ENCODE results near the gene GRK4. TPM values are rescaled to one million over a fixed set of nuclear protein-coding genes. Genes with fewer than 3 reads are reported as not detected.

Gene GRK4
- total and polyA plus RNA-seq, 10 of the 15 experiments (the other 5 are each of a cell fraction or from before 2014, with no cell fraction given), result 1.1 to 4.0 (median 2.5) TPM

DNA sequence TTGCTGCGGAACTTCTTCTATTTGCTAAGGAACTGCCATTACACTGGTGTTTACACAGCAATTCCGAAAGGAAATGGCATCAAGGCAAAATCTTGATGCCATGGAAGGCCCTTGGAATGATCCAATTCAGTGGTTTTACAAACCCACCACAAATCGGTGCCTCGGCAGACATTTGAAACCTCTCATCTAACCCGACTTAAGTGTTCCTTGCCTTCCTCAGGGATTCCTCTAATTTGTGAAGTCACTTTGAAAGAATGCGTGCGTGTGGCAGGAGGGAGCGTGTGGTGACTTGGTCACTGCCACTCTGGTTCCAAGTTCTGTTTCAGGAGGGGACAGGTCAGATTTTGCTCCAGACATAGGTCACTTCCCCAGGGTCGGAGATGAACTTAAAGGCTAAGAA lies 4.9 kb upstream of the GRK4 start:
- ATAC-seq (no peak), DNase-seq (ENCODE audit: low read depth, low spot score) (no peak), FAIRE-seq (no peak)
- no peak overlapping the region for H2AFZ ChIP-seq (ENCODE audit: control insufficient read depth, low read depth, low read length)
- H3K36me3 ChIP-seq (ENCODE audit: control insufficient read depth in 2 of 2, insufficient read depth in 2 of 2, low read length in 1 of 2), result peaks cover 11 to 32% of the 10 kb centered on the region in 2 experiments
- 0 out of 2 replicates have a peak overlapping the region, but pooled peaks have one; percentile 34 for H3K27ac ChIP-seq (ENCODE audit: control insufficient read depth, insufficient read depth)
- peak overlapping the region; percentile 59 for H3K4me2 ChIP-seq (ENCODE audit: control insufficient read depth, insufficient read depth)
- in situ Hi-C loops (cut with MboI) (no loop called here), intact Hi-C loops (cut with micrococcal nuclease; ENCODE audit: unreplicated experiment) (no loop called here)
- no peaks in the 10 kb centered on the region for H3K27me3 ChIP-seq (replicated peaks in 1 of 2; ENCODE audit: control insufficient read depth in 2 of 2, insufficient read depth in 2 of 2, low read length in 1 of 2)
- peaks cover 11% of the 10 kb centered on the region for H4K20me1 ChIP-seq (ENCODE audit: control insufficient read depth, insufficient read depth)
- H3K9ac ChIP-seq (ENCODE audit: control insufficient read depth, insufficient read depth, low read length), result no peak overlapping the region
- H3K9me3 ChIP-seq (replicated peaks; ENCODE audit: control insufficient read depth, insufficient read depth, low read length), result no peaks in the 10 kb centered on the region; the same call in 1 of the 3 replicates
- over 99% methylated on average over 9 of the region's 9 CpGs for WGBS (ENCODE audit: insufficient coverage, insufficient replicate concordance, low lambda C conversion rate, missing lambda C conversion rate)
- ChIA-PET CTCF (interaction anchor here (0.6 to 1.5 kb wide), 4 partner anchors 9 to 317 kb away, joined by 3 to 4 read pairs (median 3); no protein-coding TSS in a partner anchor), RAD21 (ENCODE audit: unreplicated experiment) (no interaction called here), POLR2A (interaction anchor here (1.2 kb wide), 1 partner anchor 23 kb away, joined by 5 read pairs; no protein-coding TSS in a partner anchor), SMC1A (ENCODE audit: uncharacterized antibody, unreplicated experiment) (interaction anchor here (0.9 kb wide), 1 partner anchor 23 kb away, joined by 3 read pairs; no protein-coding TSS in a partner anchor)
- peak overlapping the region; percentile 58; the same call in 1 of the 2 replicates for H3K4me3 ChIP-seq
- H3K4me1 ChIP-seq (ENCODE audit: control insufficient read depth, insufficient read depth, low read length), result peaks cover 47% of the 10 kb centered on the region
- peaks cover 65% of the 10 kb centered on the region for H3K79me2 ChIP-seq (ENCODE audit: control insufficient read depth, insufficient read depth, low read length)
- BruUV-seq (replicated peaks), result no TSS peak
- TF ChIP-seq CREB1 (IDR thresholded peaks at IDR 0.05; ENCODE audit: low read depth) (no peak), CHD2 (IDR thresholded peaks at IDR 0.05; ENCODE audit: borderline replicate concordance, low read depth, low read length) (no peak), CHD1 (IDR thresholded peaks at IDR 0.05; ENCODE audit: low read depth, low read length) (no peak), FOXK2 (IDR thresholded peaks at IDR 0.05) (no peak), CEBPB (IDR thresholded peaks at IDR 0.05; ENCODE audit: borderline replicate concordance in 1 of 2, low read depth in 2 of 2, low read length in 2 of 2) (no peak), PAX5 (IDR thresholded peaks at IDR 0.05; ENCODE audit: borderline replicate concordance, low read depth, low read length) (no peak), IKZF1 (conservative IDR thresholded peaks at IDR 0.05) (no peak), MXI1 (IDR thresholded peaks at IDR 0.05; ENCODE audit: low read depth, low read length) (no peak), CHD4 (IDR thresholded peaks at IDR 0.05) (no peak), SP1 (IDR thresholded peaks at IDR 0.05; ENCODE audit: low read depth, low read length) (no peak), RCOR1 (conservative IDR thresholded peaks at IDR 0.05; ENCODE audit: low read depth, low read length) (no peak), HDAC2 (IDR thresholded peaks at IDR 0.05) (no peak), NFYB (IDR thresholded peaks at IDR 0.05; ENCODE audit: insufficient read depth, low read depth, low read length) (no peak), FOS (IDR thresholded peaks at IDR 0.05; ENCODE audit: borderline replicate concordance, extremely low read depth, insufficient read length) (no peak), BRCA1 (IDR thresholded peaks at IDR 0.05; ENCODE audit: low read depth, low read length) (no peak), TARDBP (IDR thresholded peaks at IDR 0.05; ENCODE audit: borderline replicate concordance) (no peak), ZNF384 (IDR thresholded peaks at IDR 0.05; ENCODE audit: borderline replicate concordance, low read depth, low read length) (no peak), SRF (IDR thresholded peaks at IDR 0.05; ENCODE audit: low read depth in 2 of 2, low read length in 2 of 2) (no peak)
- TF ChIP-seq, protein P1, sequence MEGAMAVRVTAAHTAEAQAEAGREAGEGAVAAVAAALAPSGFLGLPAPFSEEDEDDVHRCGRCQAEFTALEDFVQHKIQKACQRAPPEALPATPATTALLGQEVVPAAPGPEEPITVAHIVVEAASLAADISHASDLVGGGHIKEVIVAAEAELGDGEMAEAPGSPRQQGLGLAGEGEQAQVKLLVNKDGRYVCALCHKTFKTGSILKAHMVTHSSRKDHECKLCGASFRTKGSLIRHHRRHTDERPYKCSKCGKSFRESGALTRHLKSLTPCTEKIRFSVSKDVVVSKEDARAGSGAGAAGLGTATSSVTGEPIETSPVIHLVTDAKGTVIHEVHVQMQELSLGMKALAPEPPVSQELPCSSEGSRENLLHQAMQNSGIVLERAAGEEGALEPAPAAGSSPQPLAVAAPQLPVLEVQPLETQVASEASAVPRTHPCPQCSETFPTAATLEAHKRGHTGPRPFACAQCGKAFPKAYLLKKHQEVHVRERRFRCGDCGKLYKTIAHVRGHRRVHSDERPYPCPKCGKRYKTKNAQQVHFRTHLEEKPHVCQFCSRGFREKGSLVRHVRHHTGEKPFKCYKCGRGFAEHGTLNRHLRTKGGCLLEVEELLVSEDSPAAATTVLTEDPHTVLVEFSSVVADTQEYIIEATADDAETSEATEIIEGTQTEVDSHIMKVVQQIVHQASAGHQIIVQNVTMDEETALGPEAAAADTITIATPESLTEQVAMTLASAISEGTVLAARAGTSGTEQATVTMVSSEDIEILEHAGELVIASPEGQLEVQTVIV (IDR thresholded peaks at IDR 0.05; ENCODE audit: borderline replicate concordance, partially characterized antibody), result no peak
- TF ChIP-seq, protein P2, sequence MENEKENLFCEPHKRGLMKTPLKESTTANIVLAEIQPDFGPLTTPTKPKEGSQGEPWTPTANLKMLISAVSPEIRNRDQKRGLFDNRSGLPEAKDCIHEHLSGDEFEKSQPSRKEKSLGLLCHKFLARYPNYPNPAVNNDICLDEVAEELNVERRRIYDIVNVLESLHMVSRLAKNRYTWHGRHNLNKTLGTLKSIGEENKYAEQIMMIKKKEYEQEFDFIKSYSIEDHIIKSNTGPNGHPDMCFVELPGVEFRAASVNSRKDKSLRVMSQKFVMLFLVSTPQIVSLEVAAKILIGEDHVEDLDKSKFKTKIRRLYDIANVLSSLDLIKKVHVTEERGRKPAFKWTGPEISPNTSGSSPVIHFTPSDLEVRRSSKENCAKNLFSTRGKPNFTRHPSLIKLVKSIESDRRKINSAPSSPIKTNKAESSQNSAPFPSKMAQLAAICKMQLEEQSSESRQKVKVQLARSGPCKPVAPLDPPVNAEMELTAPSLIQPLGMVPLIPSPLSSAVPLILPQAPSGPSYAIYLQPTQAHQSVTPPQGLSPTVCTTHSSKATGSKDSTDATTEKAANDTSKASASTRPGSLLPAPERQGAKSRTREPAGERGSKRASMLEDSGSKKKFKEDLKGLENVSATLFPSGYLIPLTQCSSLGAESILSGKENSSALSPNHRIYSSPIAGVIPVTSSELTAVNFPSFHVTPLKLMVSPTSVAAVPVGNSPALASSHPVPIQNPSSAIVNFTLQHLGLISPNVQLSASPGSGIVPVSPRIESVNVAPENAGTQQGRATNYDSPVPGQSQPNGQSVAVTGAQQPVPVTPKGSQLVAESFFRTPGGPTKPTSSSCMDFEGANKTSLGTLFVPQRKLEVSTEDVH (IDR thresholded peaks at IDR 0.05; ENCODE audit: low read depth, partially characterized antibody), result no peak
